GM13976 (cell line): ENCODE measurements around the gene PPP2R2B.

Source experiments
- DNase-seq: peaks from one replicate; pipeline ENCODE4 v3.0.0; 2012; ENCODE audit warnings: low spot score
- in situ Hi-C: fragments of 300-500 bp; cut with MboI; formaldehyde crosslinking; loops from one replicate; pipeline ENCODE4 v1.12.0; 2022; ENCODE audit warnings: low sequenced_read_pairs, mixed read lengths, inconsistent platforms; ENCODE audit not compliant: unreplicated experiment
- TF ChIP-seq, protein P1 (sequence below): IDR thresholded peaks from 2 replicates; pipeline ENCODE4 v1.5.1; 2012; ENCODE audit warnings: borderline replicate concordance, mild to moderate bottlenecking; ENCODE audit not compliant: insufficient read depth; ENCODE audit errors: extremely low read depth, missing control alignments, control extremely low read depth

The PPP2R2B gene

DNA sequence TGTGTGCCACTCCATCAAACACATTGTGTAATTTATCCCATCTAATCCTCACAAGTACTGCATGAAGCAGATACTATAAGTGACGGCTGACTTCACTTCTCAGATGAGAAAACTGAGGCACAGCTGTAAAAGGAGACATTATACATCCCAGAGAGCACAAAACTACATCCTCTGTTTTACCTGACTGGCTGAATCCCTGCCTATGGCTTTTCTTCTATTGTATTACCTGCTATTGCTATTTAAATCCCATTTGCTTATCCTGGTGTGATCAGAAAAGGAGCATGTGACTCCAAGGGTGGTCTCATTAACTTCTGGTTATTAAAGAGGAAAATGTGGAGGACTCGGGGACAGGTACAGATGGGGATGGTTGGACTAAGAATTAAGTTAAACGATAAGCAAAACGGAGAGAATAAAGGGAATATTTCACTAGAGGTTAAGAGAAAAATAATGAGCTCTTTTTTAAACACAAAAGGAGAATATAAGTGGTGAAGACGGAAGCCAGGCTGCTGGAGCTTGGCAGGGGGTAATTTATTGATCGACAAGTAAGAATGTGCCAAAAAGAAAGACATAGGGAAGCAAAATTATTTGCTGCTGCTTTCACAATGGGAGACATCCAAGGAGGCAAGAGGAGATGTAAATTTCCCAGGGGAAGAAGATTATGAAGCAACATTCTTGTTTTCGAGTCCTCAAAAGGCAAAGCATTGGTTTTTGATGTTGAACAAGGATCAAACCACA, 206.8 kb downstream of the PPP2R2B start:
- TF ChIP-seq, protein P1, sequence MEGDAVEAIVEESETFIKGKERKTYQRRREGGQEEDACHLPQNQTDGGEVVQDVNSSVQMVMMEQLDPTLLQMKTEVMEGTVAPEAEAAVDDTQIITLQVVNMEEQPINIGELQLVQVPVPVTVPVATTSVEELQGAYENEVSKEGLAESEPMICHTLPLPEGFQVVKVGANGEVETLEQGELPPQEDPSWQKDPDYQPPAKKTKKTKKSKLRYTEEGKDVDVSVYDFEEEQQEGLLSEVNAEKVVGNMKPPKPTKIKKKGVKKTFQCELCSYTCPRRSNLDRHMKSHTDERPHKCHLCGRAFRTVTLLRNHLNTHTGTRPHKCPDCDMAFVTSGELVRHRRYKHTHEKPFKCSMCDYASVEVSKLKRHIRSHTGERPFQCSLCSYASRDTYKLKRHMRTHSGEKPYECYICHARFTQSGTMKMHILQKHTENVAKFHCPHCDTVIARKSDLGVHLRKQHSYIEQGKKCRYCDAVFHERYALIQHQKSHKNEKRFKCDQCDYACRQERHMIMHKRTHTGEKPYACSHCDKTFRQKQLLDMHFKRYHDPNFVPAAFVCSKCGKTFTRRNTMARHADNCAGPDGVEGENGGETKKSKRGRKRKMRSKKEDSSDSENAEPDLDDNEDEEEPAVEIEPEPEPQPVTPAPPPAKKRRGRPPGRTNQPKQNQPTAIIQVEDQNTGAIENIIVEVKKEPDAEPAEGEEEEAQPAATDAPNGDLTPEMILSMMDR: no peak
- in situ Hi-C loops: no loop called here
- DNase-seq: no peak

DNA sequence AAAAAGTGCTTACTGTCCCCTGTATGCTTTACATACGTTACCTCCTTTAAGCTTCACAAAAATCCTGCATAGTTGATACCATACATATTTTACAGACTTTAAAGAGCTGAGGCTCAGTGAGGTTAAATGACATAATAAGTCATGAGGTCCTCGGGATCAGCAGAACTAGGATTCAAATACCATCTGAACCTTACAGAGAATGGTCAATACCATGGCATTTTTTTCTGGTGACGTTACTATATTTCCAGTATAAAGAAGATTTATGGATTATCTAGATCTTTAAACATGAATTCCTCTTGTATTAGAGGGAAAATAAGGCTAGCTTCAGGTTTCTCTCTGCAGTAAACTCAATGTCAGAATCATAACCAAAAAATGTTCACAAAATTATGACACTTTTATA, 208.9 kb downstream of the PPP2R2B start:
- in situ Hi-C loops: no loop called here
- TF ChIP-seq, protein P1: no peak
- DNase-seq: no peak

DNA sequence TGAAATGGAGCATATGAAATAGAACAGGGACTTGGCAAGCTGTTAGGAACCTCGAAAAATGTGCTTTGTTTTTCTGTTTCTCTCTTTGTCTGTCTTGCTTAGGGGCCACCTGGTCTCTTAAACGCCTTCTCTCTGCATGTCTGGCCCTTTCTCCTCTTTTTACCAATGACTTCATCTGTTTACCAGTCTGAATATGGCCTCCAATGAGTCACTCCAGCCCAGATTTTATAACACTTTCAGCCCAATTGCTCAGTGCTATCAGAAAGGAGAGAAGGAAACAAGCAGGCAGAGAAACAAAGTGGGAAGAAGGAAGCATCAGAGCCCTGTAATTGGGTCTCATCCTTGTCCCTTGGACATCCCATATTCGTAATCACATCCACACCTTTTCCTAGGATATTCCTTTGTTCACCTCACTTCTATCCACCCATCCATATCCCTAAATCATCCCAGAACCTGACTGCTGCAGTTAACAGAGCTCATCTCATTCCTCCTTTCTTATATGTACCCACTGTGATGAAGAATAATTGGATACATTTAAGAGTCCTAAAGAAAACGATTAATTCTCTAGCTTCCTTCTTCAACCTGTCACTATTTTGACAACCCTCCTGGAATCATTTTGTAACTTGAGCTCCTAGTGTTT, 210.8 kb downstream of the PPP2R2B start:
- in situ Hi-C loops: no loop called here
- no peak for DNase-seq
- TF ChIP-seq, protein P1: no peak

DNA sequence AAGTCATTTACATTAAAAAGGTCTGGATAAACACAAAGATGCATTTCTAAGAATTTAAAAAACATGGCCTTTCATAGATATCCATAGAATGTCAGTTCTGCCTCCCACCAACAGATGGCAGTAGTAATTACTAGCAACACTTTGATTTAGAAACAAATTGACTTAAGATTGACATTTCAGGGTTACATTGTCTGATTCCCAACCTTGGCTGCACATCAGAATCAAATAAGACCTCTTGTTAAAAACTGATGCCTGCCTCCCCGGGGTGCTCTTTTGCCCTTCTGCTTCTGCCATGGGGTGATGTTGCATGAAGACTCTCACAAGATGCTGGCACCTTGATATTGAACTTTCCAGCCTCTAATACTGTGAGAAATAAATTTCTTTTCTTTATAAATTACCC, 216.3 kb downstream of the PPP2R2B start:
- DNase-seq: no peak
- in situ Hi-C loops: no loop called here
- TF ChIP-seq, protein P1: peak; percentile 34

DNA sequence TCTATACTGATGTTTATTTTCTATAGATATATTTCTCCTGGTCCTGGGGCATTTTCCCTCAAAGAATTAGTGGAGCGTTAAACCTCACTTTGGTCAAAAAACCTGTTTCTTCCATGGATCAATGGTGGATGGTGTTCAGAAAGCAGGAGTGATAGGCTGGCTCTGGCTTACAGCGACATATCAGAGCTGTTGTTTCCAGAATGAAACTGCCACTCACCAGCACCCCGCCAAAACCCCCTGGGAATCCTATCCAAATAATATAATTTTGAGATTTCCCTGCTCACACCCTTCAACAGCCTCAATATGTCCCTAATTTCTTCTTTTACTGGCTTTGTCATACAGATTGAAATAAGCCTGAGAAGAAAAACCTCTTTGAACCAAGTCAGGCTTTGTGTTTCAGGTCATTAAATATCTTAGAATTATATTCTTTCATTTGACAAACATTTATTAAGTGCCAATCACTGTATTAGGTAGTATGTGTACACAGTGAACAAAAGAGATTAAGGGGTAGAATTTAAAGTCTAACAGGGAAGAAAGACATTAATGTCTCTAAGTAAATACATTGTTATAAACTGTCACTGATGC, 218.1 kb downstream of the PPP2R2B start:
- in situ Hi-C loops: no loop called here
- DNase-seq: no peak
- TF ChIP-seq, protein P1: no peak

DNA sequence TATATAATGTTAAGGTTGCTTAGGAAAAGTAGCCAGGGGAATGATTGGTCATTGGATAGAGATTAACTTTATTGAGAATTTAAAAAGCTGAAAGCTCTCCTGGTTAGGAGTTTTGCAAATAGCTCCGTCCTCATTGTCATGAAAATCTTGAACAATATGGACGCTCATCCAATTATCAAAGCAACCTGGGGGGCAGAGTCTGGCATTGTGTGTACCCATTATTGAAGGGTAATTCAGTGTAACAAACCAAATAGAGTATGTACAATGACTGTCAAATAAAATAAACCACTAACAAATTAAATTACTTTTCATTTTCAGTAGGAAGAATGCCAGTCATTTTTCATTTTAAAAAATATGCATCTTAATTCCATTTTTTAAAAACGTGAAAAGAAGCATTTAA, 218.6 kb downstream of the PPP2R2B start:
- TF ChIP-seq, protein P1: no peak
- in situ Hi-C loops: loop anchor here (10.0 kb wide), 1 partner anchor 305 kb away; no protein-coding TSS in a partner anchor
- no peak for DNase-seq
